Astrocyte of the spinal cord (primary cell): ENCODE data around the gene MRPS5.
A peak's percentile ranks its signal among the peaks of the same experiment; 100 is the strongest.

Experiments
- DNase-seq: peaks from one replicate; pipeline ENCODE4 v3.0.0; 2011; ENCODE audit warnings: low read depth, low spot score
- H3K4me3 ChIP-seq: 2 replicates; pipeline ENCODE4 v1.5.1; 2011; ENCODE audit warnings: low read depth, mild to moderate bottlenecking, low read length, moderate library complexity
- CTCF ChIP-seq: IDR thresholded peaks from 2 replicates; pipeline ENCODE4 v1.5.1; 2012; ENCODE audit warnings: low read depth, mild to moderate bottlenecking, low read length, inconsistent platforms
- in situ Hi-C: cut with HindIII; loops from 2 replicates; pipeline ENCODE4 v1.10.0; 2017; ENCODE audit warnings: low sequenced_read_pairs

MRPS5 gene

GRCh38 chr2:95077861-95078603, 43.6 kb downstream of the MRPS5 start:
- in situ Hi-C loops = no loop called here
- DNase-seq = no peak
- no peak overlapping the region for H3K4me3 ChIP-seq
- TF ChIP-seq CTCF = no peak

GRCh38 chr2:95077530-95077825, 44.1 kb downstream of the MRPS5 start:
- no peak for DNase-seq
- no peak overlapping the region for H3K4me3 ChIP-seq
- in situ Hi-C loops = no loop called here
- no peak for TF ChIP-seq CTCF

GRCh38 chr2:95076705-95077529, 44.7 kb downstream of the MRPS5 start:
- in situ Hi-C loops = no loop called here
- DNase-seq = peak; percentile 35
- H3K4me3 ChIP-seq = peak overlapping the region; percentile 40
- TF ChIP-seq CTCF = peak; percentile 94

- no peak for TF ChIP-seq CTCF
- no peak for DNase-seq
- no peak overlapping the region for H3K4me3 ChIP-seq
- in situ Hi-C loops = no loop called here
Observed at GRCh38 chr2:95075440-95076132, 46.0 kb downstream of the MRPS5 start.

- no peak for TF ChIP-seq CTCF
- in situ Hi-C loops = no loop called here
- no peak for DNase-seq
- H3K4me3 ChIP-seq = no peak overlapping the region
Observed at GRCh38 chr2:95074663-95075439, 46.8 kb downstream of the MRPS5 start.
